HG02678 (cell line): Measurements from ENCODE around the gene DCAF4L1.

Experiments
- ATAC-seq: cut with Tn5 transposase; IDR thresholded peaks from one replicate; pipeline ENCODE4 v1.9.1; 2021; ENCODE audit warnings: mild to moderate bottlenecking, moderate library complexity; ENCODE audit not compliant: unreplicated experiment

DCAF4L1 gene

GRCh38 chr4:41989994-41990364 is 8.4 kb downstream of the DCAF4L1 start:
- peak; percentile 8 for ATAC-seq

DNA sequence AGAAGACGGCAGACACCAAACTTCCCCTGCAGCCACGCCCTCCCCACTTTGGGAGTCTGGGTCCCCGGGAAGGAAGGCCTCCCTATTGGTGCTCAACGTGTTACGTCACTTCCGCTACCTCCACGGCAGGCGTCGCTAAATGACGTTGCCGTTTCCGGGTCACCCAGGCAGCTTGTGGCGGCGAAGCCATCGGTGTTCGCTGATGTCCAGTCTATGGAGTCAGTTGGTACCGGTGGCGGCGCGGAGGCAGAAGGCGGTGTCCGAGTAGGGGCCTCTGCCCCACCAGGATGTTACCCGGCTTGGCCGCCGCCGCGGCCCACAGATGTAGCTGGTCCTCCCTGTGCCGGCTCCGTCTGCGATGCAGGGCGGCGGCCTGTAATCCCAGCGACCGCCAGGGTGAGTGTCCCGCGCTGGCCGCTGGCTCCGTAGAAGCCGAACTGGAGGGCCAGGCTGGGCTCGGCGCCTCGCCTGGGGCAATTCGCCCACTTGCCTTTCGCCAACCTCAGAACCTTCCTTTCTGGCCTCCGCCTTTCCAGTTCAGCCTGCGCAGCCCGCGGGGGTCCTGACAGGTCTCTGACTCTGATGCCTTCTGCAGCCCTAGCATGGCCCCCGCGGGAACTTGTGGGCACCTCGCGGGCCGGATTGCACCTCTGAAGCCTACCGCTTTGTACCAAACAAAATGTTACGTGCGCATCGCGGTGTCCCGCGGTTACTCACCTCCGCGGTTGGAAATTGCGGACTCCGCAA is 9.0 kb downstream of the DCAF4L1 start, which contains the start of gene SLC30A9:
SLC30A9 (plus strand) TSS at position 166 of the 747 bp plus-strand sequence; CDS start at position 288, 122 bp downstream.
- peak; percentile 99 for ATAC-seq

GRCh38 chr4:41991916-41992767 is 10.6 kb downstream of the DCAF4L1 start:
- ATAC-seq, result no peak

- no peak for ATAC-seq
Measured at GRCh38 chr4:41992967-41993857, 11.7 kb downstream of the DCAF4L1 start.

GRCh38 chr4:41994461-41994985 is 13.0 kb downstream of the DCAF4L1 start:
- ATAC-seq, result no peak

- ATAC-seq, result no peak
Measured at GRCh38 chr4:41998019-41998418, 16.5 kb downstream of the DCAF4L1 start.

GRCh38 chr4:41999321-41999720 is 17.8 kb downstream of the DCAF4L1 start:
- no peak for ATAC-seq

DNA sequence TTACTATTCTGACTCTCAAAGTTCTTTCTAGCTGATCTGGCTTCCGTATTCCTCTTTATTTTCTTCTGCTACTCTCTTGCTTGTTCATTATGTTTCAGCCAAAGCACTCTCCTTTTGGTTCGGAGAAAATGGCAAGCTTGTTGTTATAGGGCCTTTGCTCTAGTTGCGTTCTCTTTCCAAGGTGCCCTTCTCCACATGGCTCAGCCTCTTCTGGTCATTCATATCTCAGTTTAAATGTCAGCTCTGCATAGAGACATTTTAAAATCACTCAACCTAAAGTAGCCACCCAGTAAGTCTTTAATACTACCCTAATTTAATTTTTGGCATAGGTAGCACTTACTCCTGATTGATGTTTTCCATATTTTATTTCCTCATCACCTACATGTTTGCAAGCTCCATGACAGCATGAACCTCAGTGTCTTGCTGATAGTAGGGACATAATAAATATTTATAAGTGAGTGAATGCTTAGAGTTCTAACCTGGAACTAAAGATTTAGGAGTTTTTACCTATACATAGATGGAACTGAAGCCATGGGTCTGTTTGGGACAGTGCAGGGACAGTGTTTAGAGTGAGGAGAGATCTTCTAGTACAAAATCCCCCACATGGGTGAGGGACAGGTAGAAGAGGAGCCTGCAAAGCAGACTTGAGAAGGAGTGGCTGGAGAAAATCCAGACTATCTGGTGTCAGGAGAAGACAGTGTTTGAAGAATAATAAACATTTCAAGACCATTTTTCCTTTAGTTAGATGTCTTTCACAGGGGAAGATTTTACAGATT is 26.6 kb downstream of the DCAF4L1 start:
- no peak for ATAC-seq

- no peak for ATAC-seq
Measured at GRCh38 chr4:42015438-42015837, 33.9 kb downstream of the DCAF4L1 start.

DNA sequence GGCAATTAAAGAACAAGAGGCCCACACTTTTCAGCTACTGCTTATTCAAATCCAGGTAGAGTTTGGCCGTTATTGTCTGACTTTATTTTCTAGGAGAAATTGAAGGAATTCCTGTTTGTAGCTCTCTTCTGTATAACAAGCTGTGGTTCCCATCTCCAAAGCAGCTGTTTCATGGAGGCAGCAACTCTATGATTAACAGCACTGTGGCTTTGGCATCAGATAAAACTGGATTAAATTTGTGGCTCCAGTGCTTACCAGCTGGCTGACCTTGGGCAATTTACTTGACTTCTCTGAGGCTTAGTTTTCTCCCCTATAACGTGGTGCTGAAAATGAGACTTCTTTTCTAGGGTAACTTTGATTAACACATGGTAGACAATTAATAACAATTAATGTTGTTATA is 36.9 kb downstream of the DCAF4L1 start:
- ATAC-seq, result no peak
